NCI-H146 treated with DMSO at 0.1 percent for 48 hours (cell line): ENCODE measurements around the gene CAPS2.

Experiments used
- DNase-seq: peaks from one replicate; lab custom pipeline; 2025; ENCODE audit not compliant: unreplicated experiment; lab: John Stamatoyannopoulos, UW

The CAPS2 gene

DNA sequence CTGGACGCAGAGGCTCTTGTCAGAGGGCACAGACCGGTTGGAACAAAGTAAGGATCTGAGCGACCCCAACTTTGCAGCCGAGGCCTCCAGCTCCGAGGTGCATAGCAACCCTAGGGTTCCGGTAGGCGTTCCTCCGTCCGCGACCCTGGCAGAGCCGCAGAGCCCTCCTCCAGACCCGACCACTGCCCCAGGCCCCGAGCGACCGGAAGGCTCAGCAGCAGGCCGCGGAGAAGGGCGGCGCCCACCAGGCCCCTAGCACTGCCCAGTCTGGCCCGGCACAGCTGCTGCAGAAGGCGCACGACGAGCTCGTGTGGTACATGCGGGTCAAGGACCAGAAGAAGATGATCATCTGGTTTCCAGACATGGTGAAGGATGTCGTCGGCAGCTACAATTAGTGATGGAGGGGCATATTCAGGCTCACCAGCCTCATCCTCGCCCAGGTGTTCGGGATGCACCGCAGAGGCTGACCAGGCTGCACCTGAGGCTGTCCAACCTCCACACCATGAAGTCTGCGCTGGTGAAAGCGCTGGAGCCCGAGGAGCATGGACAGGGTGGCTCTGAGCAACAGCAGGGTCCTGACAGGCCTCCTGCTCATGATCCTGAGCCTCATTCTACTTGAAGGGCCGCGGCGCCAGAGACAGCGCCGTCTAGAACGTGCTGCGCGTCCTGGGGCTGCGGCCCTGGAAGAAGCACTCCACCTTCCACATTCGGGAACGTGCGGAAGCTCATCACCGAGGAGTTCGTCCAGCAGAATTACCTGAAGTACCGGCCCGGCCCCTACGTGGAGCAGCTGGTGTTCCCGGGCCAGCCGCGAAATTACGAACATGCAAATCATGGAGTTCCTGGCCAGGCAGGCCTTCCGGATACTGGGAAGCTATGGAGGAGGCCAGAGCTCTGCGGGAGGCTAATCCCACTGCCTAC is 24.5 kb downstream of the CAPS2 start:
- no peak for DNase-seq

DNA sequence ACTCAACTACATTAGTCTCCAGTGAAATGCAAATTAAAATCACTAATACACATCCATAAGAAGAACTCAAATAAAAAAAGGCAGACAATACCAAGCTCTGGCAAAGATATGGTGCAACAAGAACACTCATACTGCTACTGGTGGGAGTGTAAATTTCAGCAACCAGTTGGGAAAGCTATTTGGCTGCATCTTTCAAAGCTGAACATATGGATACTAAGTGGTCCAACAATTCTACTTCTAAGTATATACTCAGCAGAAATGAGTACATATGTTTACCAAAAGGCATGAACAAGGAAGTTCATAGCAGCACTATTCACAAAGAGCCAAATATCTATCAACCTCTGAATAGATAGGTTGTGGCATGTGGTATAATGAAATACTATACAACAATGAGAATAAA is 27.3 kb downstream of the CAPS2 start:
- DNase-seq, result no peak

DNA sequence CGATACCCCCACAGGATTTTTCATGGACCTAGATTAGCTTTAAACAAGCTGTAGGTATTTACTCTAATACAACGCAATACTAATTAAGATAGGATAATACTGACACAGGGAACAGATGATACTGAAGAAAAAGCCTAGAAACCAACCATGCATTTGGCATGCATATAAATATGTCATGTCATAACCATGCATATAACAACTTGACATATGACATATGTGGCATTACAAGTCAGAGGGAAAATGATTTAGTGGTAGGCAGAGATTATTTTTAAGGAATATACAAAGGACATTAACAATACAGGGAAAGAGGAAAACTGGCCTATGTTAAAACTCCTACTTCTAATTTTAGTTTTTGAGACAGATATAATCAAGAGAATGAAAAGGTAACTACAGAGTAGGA is 27.9 kb downstream of the CAPS2 start:
- DNase-seq, result no peak

DNA sequence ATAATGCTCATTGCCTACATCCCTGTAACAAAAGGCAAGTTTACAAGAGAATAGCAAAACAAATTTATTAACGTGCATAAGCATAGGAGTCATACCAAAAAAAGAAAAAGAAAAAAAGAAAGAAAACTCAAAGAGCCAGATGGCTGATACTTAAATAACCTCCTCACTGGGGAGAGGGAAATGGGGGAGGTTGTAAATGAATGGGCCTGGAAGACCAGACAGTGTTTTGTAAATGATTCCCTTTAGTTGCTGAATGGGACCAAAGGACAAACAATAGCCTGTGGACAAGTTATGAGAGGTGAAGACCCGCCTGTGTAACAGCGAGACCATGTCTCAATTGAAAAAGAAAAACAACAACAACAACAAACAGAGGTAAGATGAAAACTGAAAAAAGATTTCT is 35.3 kb downstream of the CAPS2 start:
- no peak for DNase-seq

DNA sequence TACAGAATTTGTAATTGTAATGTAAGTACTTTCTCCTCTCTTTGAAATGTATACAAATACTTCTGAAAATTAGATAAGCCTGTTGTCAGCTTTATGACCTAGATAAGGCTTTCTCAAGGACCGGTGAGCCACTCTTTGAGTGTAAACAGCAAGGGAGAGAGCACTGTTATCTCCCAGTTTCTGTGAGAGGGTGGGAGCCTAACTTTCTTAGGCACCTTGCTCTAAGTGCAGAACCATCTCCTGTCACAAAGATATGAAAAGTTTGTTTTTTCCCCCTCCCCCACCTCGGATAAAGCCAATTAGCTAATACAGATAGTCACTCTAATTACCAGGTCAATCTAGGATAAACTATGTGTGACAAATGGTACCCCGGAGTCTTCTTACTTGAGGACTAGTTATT is 35.8 kb downstream of the CAPS2 start:
- no peak for DNase-seq

DNA sequence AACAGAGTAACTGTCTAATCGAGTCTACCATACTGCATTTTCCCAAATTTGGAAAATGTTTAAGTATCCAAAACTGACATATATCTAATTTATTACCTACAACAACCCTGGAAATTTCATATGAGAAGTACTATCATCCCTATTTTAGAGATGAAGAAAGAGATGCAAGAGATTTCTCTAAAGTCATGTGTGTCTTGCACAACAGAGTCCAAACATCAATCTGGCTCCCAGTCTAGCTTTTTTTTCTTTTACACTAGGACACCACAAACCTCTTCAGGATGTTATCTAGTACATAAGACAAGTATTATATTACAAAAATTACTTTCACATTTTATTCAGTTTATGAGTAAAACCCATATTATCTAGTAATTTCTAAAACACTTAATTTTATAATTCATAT is 39.1 kb downstream of the CAPS2 start:
- no peak for DNase-seq

DNA sequence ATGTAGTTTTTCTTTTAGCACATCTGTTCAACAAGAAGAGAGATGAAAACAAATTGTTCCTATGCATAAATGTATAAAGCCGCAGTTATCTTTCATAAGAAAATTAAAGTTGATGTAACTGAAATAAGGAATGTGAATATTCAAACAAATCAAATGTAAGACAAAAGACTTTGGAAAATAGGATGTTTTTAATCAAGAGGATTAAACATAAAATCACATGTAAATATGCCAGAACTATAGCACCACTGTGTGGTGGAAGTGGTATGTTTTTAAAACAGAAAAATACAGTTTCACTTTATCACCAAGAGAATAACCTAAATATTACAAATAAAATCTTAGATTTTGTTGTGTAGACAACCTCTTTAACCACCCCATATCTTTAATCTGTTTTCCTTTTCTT is 40.4 kb downstream of the CAPS2 start:
- DNase-seq, result no peak

DNA sequence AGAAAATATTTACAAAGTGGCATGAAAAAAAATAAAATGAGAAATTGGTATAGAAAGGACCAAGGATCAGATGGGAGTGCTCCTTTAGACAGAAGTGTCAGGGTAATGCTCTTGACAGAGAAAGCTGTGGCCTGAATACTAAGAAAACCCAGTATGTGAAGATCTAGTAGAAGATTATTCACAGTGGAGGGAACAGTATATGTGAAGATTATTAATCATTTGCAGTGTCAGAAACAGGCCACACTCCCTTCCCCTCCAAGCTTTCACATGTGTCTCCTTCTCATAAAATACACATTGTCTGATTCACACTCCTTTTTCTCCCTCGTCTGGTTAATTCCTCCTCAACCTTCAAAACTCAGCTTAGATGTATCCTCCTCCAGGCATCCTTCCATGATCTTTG is 41.3 kb downstream of the CAPS2 start:
- DNase-seq, result no peak

DNA sequence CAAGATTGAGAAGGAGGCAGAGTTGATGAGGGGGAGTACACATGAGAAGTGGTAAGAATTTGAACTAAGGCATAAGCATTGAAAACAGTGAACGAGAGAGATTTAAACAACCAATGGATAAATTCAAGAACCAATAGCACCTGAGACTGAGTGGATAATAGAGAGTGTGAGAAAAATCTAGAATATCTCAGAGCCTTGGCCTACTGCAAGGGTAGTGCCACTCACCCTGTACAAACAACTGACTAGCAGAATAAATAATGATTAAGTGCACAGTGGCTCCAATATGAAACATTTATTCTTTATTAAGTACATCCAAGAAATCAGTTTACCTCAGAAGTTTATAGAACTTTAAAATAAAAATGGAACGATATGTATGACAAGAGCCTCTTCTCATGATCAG is 54.4 kb downstream of the CAPS2 start:
- no peak for DNase-seq

DNA sequence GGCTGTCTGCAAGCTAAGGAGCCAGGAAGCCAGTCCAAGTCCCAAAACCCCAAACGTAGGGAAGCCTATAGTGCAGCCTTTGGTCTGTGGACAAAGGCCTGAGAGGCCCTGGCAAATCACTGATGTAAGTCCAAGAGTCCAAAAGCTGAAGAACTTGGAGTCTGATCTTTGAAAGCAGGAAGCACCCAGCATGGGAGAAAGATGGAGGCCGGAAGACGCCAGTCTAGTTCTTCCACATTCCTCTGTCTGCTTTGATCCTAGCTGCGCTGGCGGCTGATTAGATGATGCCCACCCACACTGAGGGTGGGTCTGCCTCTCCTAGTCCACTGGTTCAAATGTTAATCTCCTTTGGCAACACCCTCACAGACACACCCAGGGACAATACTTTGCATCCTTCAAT is 58.5 kb downstream of the CAPS2 start:
- no peak for DNase-seq

DNA sequence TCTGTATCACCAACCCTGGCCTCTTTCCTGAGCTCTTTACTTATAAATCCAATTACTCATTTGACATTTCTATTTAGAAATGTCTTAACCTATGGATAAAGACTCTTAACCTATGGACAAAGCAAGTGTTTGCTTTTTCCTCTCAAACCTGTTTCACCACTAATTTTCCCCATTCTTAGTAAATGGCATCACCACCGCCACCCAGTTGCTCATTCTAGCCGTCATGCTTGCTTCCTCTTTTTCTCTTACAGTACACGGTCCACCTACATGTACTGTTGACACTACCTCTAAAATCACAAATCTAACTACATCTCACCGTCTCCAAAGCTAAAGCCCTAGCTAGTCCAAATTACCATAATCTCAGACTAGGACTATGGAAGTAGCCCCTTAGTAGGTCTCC is 60.0 kb downstream of the CAPS2 start:
- DNase-seq, result no peak

DNA sequence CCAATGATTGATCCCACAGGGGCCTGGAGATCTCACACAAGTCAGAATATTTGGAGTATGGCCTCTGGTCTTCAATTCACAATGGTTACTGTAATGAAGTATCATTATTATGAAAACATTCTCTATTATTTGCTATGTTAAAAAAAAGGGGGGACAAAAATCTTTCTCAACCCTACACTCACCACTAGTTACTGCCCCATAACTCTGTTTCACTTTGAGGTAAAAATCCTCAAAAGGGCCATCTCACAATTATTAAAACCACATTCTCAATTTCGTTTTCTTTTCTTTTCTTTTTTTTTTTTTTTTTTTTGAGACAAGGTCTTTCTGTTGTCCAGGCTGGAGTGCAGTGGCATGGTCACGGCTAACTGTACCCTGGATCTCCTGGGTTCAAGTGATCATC is 60.9 kb downstream of the CAPS2 start:
- DNase-seq, result no peak

DNA sequence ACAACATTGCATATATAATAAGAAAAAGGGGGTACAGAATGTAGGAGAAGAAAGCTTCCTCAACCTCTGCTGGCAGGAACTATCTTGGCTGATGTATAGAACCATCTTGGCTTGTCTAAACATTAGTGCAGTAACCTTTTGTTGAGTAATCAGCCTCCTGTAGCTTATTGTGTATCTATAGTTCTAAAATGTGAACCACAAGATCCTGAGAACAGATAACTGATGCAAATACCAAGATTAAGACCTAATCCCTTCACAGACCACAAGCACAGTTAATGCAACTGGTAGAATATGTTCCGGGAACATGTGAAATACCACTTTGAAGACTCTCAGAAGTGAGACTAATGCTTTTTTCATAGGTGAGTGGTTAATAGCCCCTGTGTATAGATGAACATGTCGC is 69.8 kb downstream of the CAPS2 start:
- DNase-seq, result no peak

DNA sequence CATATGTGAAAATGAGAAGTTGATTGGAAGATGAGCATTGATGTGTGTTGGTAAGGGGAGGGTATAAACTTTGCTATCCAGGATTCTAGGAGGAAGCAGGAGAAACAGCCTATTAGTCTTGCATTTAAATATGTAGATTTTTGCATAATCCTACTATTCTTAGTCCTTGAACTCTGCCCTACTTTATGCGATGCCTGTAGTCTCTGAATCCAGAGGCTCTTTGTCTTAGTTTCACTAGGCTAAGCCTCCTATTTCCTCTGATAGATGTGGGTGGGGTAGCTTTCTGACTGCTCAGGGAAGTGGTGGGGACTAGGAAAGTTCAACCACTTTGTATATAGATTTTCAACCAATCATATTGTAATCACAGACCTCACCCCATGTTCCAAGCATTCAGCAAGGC is 71.0 kb downstream of the CAPS2 start:
- no peak for DNase-seq

DNA sequence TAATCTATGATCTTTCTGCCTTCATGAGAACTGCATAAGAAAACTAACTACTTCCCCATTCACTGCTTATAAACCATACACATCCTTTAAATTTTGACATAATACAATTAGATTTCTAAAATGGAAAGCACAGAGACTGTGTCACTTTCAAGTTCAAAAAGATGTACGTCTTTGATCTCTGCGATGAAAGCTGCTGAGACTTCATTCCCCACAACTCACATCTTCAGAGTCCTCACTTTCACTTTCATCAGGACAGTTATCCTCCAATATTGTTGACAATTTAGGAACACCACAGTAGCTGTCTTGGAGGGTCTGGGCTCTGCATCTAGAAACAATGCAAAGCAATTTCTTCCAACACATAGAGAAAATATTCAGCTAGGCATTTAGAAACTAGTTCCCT is 72.6 kb downstream of the CAPS2 start:
- DNase-seq, result no peak

DNA sequence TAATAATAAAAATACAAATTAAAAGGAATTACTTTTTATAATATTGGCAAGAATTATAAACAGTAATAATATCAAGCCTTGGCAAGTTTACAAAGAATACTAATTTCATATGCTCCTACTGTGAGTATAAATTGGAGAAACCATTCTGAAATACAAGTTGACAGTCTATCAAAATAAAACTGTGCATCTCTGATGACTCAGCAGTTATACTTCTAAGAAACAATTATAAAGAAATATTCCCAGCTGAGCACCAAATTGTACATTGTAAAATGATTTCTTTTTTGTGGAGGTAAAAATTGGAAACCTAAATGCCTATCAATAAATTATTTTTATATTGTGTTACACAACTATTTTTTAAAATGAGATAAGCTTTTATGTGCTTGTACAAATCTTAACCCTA is 85.0 kb downstream of the CAPS2 start:
- DNase-seq, result no peak

DNA sequence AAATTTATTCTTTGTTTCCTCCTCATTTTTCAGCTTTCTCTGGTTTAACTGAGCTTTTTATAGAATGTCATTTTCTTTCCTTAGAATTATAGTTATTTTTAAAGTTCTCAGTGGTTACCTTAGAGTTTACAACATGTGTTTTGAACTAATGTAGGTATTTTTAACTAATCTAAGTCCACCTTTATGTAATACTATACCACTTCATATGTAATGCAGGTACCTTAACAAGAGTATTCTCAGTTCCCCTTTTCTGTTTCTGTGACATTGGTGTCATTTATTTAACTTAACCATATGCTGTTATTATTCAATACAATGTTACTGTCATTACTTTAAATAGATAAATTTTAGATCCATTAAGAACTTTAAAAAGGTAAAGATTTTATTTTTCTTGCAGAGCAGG is 90.1 kb downstream of the CAPS2 start:
- DNase-seq, result no peak

DNA sequence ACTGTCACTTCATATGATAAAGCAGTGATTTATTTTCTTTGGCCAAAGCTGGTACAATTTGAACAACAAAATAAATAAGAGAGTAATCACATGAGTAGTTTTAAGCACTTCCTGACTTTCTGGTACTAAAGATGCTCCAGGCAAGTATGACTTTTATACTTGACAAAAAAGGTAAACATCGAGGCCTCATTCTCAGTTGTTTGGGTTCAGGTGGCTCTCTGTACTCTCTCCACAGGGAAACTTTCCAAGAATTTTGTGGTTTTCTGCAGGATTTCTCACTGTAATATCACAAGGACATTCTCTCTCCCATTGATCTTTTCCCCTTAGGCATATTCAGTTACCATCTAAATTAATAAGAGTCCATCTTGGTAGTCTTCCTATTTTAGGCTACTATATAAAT is 93.9 kb downstream of the CAPS2 start:
- DNase-seq, result no peak

DNA sequence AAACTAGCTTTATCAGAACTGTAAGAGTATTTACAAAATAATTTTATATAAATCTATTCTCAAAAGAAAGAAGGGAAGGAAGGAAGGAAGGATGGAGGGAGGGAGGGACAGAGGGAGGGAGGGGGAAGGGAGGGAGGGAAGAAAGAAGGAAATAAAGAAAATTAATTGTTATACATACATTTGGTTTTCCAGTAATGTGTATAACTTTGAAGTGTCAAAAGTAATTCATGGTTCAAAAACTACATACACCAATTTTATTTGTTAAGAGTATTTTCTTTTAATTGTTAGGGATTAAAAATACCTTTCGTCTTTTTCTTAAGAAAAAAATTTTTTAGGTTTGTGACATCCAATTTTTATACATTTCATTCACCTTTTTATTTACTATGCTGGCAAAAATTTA is 103.0 kb downstream of the CAPS2 start:
- DNase-seq, result no peak
